Gastroesophageal sphincter (tissue), 3 donors: ENCODE measurements around the gene TENM3.

Experiments used
- EP300 ChIP-seq: sonication (generic); formaldehyde crosslinking; IDR thresholded peaks from one replicate; pipeline ENCODE4 v1.6.1; 2017; ENCODE audit warnings: antibody characterized with exemption, mild to moderate bottlenecking
- POLR2A ChIP-seq, 2 donors: fragments of 450-650 bp; IDR thresholded peaks; one replicate each; pipeline ENCODE4 v1.6.1; 2017; ENCODE audit warnings: antibody characterized with exemption in 2 of 2, mild to moderate bottlenecking in 2 of 2, moderate library complexity in 1 of 2
- POLR2AphosphoS5 ChIP-seq: sonication (generic); formaldehyde crosslinking; IDR thresholded peaks from one replicate; pipeline ENCODE4 v1.6.1; 2017; ENCODE audit warnings: antibody characterized with exemption
- TF ChIP-seq, protein P1 (sequence below), 4 experiments: fragments of 200-600 bp in 2 of 4; fragments of 450-650 bp in 2 of 4; sonication (generic) in 1 of 4; IDR thresholded peaks; one replicate each; pipeline ENCODE4 v1.5.1; 2017 to 2019; ENCODE audit warnings: antibody characterized with exemption in 4 of 4, mild to moderate bottlenecking in 2 of 4, moderate library complexity in 2 of 4

DNA sequence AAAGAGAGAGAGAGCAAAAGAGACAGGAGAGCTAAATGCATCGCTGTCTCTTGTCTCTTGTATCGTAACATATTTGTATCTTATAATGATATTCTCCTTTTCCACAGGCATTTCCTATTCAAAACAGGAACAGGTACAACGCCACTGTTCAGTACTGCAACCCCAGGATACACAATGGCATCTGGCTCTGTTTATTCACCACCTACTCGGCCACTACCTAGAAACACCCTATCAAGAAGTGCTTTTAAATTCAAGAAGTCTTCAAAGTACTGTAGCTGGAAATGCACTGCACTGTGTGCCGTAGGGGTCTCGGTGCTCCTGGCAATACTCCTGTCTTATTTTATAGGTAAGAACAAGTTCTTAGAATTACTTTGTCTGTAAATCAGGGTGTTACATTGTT lies 385.3 kb downstream of the TENM3 start:
- TF ChIP-seq, protein P1, sequence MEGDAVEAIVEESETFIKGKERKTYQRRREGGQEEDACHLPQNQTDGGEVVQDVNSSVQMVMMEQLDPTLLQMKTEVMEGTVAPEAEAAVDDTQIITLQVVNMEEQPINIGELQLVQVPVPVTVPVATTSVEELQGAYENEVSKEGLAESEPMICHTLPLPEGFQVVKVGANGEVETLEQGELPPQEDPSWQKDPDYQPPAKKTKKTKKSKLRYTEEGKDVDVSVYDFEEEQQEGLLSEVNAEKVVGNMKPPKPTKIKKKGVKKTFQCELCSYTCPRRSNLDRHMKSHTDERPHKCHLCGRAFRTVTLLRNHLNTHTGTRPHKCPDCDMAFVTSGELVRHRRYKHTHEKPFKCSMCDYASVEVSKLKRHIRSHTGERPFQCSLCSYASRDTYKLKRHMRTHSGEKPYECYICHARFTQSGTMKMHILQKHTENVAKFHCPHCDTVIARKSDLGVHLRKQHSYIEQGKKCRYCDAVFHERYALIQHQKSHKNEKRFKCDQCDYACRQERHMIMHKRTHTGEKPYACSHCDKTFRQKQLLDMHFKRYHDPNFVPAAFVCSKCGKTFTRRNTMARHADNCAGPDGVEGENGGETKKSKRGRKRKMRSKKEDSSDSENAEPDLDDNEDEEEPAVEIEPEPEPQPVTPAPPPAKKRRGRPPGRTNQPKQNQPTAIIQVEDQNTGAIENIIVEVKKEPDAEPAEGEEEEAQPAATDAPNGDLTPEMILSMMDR (IDR thresholded peaks at IDR 0.05): no peak
- TF ChIP-seq EP300 (no peak), POLR2A (IDR thresholded peaks at IDR 0.05) (no peak), POLR2AphosphoS5 (no peak)
